ENCODE measurements around the gene PERCC1.

The PERCC1 gene

GRCh38 chr16:1430759-1431496, at the start of gene PERCC1:
PERCC1 (plus strand) TSS chr16:1431078; CDS start chr16:1432594, 1,516 bp downstream.
- H3K4me3 ChIP-seq (ENCODE audit: low read depth, low read length) = no peak within 1 kb of the TSS
- TF ChIP-seq, protein P1, sequence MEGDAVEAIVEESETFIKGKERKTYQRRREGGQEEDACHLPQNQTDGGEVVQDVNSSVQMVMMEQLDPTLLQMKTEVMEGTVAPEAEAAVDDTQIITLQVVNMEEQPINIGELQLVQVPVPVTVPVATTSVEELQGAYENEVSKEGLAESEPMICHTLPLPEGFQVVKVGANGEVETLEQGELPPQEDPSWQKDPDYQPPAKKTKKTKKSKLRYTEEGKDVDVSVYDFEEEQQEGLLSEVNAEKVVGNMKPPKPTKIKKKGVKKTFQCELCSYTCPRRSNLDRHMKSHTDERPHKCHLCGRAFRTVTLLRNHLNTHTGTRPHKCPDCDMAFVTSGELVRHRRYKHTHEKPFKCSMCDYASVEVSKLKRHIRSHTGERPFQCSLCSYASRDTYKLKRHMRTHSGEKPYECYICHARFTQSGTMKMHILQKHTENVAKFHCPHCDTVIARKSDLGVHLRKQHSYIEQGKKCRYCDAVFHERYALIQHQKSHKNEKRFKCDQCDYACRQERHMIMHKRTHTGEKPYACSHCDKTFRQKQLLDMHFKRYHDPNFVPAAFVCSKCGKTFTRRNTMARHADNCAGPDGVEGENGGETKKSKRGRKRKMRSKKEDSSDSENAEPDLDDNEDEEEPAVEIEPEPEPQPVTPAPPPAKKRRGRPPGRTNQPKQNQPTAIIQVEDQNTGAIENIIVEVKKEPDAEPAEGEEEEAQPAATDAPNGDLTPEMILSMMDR (IDR thresholded peaks at IDR 0.05; ENCODE audit: low read depth, low read length) = no peak

DNA sequence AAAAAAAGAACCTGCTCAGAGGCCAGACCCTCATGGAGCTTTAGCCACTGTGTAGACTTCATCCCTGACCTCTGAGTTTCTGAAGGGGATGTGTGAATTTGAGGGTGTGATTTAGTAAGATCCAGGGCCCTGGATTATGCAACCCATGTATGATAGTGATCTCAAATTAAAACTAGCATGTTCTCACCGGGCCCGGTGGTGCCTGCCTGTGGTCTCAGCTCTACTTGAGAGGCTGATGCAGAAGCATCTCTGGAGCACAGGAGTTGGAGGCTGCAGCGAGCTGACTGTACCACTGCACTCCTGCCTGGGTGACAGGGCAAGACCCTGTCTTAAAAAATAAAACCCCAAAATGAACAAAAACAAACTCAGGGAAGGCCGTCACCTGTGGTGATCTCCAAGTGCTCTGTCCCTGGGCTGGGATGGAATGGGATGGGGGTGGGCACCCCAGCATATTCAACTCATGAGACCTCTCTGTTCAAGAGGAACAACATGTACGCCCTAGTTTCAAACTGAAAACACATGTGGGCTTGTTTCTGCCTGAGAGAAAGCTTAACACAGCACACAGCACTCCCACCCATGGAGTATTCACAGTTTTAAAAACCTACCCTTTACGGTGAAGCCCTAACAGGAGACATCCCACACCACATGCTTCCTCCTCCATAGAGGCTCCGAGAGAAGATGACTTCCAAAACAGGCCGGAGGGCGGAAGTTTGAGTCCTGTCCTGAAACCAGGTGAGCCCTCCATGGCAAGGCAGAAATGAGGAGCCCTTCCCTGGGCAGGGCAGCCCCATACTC, 49.1 kb upstream of the PERCC1 start:
- H3K4me3 ChIP-seq (ENCODE audit: low read depth, low read length) = no peak overlapping the region
- TF ChIP-seq, protein P1 (IDR thresholded peaks at IDR 0.05; ENCODE audit: low read depth, low read length) = no peak

DNA sequence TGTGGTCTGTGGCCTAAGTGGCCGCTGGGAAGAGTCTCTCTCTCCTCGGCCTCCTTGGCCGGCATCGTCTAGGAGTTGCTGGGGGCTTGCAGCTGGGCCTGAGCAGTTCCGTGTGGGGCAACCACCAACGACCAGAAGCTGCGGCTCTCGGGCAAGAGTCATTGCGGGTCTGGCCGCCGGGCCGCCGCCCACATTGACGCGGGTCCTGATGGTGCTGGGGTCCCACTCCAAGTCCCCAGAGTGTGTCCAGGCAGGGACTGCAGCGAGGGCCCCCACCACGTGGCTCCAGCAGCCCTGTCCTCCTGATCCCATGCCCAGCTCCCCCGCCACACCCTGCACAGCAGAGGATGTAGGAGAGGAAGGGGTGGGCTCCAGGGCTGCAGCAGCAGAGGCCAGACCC, 47.3 kb upstream of the PERCC1 start:
- TF ChIP-seq, protein P1 (IDR thresholded peaks at IDR 0.05; ENCODE audit: low read depth, low read length) = no peak
- no peak overlapping the region for H3K4me3 ChIP-seq (ENCODE audit: low read depth, low read length)

- H3K4me3 ChIP-seq (ENCODE audit: low read depth, low read length) = no peak overlapping the region
- TF ChIP-seq, protein P1 (IDR thresholded peaks at IDR 0.05; ENCODE audit: low read depth, low read length) = no peak
Observed at GRCh38 chr16:1385232-1385631, 45.6 kb upstream of the PERCC1 start.

DNA sequence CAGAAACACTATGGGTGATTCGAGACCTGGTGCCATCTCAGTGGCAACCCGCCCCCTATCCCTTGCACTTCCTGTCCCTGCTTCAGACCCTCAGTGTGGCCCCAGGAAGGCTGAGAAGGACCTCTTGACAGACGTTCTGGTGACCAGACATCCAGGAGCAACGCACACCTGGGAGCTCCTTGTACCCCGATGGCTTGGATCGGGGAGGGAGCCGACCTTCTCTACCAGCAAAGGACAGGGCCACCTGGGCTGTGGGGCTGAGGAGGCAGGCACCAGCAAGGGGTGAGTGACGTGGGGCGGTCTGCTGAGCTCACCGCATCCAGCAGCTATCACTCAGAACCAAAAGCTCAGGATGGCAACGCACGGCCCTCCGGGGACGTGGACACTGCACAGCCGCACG, 43.5 kb upstream of the PERCC1 start:
- no peak overlapping the region for H3K4me3 ChIP-seq (ENCODE audit: low read depth, low read length)
- TF ChIP-seq, protein P1 (IDR thresholded peaks at IDR 0.05; ENCODE audit: low read depth, low read length) = no peak

DNA sequence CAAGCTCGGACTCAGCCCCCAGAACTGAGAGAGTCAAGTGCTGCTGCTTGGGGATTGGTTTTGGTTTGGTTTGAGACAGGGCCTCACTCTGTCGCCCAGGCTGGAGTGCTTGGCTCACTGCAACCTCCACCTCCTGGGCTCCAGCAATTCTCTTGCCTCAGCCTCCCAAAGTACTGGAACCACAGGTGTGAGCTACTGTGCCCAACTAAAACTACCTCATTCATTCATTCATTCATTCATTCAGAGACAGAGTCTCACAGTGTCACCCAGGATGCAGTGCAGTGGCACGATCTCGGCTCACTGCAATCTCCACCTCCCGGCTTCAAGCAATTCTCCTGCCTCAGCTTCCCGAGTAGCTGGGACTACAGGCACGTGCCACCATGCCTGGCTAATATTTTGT, 41.1 kb upstream of the PERCC1 start:
- no peak overlapping the region for H3K4me3 ChIP-seq (ENCODE audit: low read depth, low read length)
- TF ChIP-seq, protein P1 (IDR thresholded peaks at IDR 0.05; ENCODE audit: low read depth, low read length) = no peak

DNA sequence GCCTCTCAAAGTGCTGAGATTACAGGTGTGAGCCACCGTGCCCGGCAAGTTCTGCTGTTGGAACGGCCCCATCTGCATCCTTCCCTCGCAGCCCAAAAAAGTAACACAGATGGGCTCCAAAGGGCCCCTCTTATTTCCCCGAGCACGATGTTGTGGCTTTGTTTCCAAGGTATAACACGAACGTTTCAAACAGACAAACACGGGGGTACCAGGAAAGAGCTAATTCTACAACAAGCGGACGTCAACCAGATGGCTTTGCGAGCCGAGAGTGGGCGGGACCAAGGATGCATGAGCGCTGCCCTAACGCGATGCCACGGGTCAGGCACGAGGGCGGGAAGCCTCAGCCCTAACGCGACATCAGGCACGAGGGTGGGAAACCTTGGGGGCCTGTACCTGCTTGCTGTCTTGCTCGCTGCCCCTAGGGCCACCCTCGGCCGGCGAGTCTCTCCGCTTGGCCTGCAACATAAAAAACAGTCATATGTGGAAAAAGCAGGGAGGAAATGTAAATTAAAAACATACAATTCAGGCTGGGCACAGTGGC, 40.6 kb upstream of the PERCC1 start:
- H3K4me3 ChIP-seq (ENCODE audit: low read depth, low read length) = no peak overlapping the region
- TF ChIP-seq, protein P1 (IDR thresholded peaks at IDR 0.05; ENCODE audit: low read depth, low read length) = no peak

All from WI38 (cell line).